Mesothelial cell of epicardium (in vitro differentiated cells): ENCODE results near the gene IGF2R. TPM values are rescaled to one million over a fixed set of nuclear protein-coding genes. Genes with fewer than 3 reads are reported as not detected.

Source experiments
- DNase-seq, 2 experiments: peaks; one replicate each; pipeline ENCODE4 v3.0.0; 2021; ENCODE audit warnings: low spot score in 2 of 2; ENCODE audit not compliant: unreplicated experiment in 2 of 2
- H3K27ac Mint-ChIP-seq: 2 replicates; pipeline ENCODE4 v1.8.0; 2021; ENCODE audit warnings: mixed read lengths
- H3K27me3 Mint-ChIP-seq: 2 replicates; pipeline ENCODE4 v1.8.0; 2021; ENCODE audit warnings: low read depth, mixed read lengths
- H3K36me3 Mint-ChIP-seq: 2 replicates; pipeline ENCODE4 v1.8.0; 2021; ENCODE audit warnings: mixed read lengths
- H3K4me1 Mint-ChIP-seq: 2 replicates; pipeline ENCODE4 v1.8.0; 2021; ENCODE audit warnings: mixed read lengths
- H3K4me3 Mint-ChIP-seq: 2 replicates; pipeline ENCODE4 v1.8.0; 2021; ENCODE audit warnings: mild to moderate bottlenecking, moderate library complexity, mixed read lengths
- H3K9me3 Mint-ChIP-seq: 2 replicates; pipeline ENCODE4 v1.8.0; 2021; ENCODE audit warnings: mixed read lengths
- total RNA-seq: library from RNA; stranded (reverse); gene quantifications from 3 replicates; pipeline ENCODE4 v1.2.1, GENCODE V29; 2021
- TF ChIP-seq, protein P1 (sequence below): fragments of 200-600 bp; sonication (generic); IDR thresholded peaks from one replicate; pipeline ENCODE4 v1.5.0; 2021; ENCODE audit warnings: antibody characterized with exemption; ENCODE audit not compliant: unreplicated experiment

IGF2R gene
- total RNA-seq, 1 donor from 2014 or later = 112 TPM

DNA sequence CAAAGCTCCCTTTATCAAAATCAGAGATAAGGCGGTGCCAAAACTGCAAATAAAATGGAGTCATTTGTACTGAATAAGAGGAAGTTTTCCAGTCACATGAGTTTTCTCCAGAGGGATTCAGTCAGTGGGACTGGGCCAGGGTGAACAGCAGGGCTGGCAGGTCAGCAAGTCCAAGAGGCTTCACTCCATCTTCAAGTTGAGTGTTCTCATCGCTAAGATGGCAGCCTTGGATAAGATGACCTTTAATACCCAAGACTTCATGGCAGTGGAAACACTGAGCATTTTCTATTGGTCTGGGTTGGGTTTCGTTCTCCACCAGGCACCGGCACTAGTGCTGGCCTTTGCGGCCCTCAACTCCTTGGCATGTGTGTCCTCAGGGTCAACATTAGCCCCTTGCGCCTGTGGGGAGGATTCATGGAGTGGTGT is 29.3 kb upstream of the IGF2R start:
- Mint-ChIP-seq H3K9me3 (peaks cover 20% of the 10 kb centered on the region), H3K27me3 (peaks cover 23% of the 10 kb centered on the region), H3K27ac (no peak overlapping the region), H3K4me3 (no peak overlapping the region), H3K36me3 (no peaks in the 10 kb centered on the region), H3K4me1 (no peaks in the 10 kb centered on the region)
- DNase-seq = no peak
- TF ChIP-seq, protein P1, sequence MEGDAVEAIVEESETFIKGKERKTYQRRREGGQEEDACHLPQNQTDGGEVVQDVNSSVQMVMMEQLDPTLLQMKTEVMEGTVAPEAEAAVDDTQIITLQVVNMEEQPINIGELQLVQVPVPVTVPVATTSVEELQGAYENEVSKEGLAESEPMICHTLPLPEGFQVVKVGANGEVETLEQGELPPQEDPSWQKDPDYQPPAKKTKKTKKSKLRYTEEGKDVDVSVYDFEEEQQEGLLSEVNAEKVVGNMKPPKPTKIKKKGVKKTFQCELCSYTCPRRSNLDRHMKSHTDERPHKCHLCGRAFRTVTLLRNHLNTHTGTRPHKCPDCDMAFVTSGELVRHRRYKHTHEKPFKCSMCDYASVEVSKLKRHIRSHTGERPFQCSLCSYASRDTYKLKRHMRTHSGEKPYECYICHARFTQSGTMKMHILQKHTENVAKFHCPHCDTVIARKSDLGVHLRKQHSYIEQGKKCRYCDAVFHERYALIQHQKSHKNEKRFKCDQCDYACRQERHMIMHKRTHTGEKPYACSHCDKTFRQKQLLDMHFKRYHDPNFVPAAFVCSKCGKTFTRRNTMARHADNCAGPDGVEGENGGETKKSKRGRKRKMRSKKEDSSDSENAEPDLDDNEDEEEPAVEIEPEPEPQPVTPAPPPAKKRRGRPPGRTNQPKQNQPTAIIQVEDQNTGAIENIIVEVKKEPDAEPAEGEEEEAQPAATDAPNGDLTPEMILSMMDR = no peak

GRCh38 chr6:159941286-159942113 is 27.4 kb upstream of the IGF2R start:
- Mint-ChIP-seq H3K27ac (no peak overlapping the region), H3K4me1 (no peaks in the 10 kb centered on the region), H3K27me3 (peaks cover 12% of the 10 kb centered on the region), H3K9me3 (peaks cover 15% of the 10 kb centered on the region), H3K4me3 (no peak overlapping the region), H3K36me3 (no peaks in the 10 kb centered on the region)
- TF ChIP-seq, protein P1 = no peak
- DNase-seq = no peak

DNA sequence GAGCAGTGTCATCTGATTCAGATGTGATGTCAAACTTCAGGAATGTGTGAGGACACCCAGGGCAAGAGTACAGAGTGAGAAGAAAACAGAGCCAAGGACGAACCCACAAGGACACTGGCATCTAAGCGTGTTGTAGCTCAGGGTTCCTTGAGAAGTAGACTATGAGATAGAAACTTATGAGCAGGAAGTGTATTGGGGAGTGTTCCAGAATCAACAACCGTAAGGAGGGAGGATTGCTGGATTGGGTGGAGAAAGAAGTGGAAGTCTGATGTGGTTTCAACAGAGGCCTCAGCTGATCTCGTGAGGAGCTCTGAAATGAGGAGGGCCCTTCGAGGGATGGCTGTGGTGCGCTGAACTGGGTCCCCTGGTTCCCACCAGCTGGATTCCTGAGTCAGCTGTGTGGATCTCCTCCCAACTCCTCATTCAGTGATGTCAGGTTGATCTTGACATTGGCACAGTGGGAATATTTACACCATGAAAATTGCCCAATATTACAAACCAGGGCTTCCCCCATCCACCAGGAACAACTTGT is 25.7 kb upstream of the IGF2R start:
- Mint-ChIP-seq H3K4me1 (no peaks in the 10 kb centered on the region), H3K4me3 (no peak overlapping the region), H3K9me3 (peaks cover 15% of the 10 kb centered on the region), H3K36me3 (no peaks in the 10 kb centered on the region), H3K27me3 (peaks cover 8% of the 10 kb centered on the region), H3K27ac (no peak overlapping the region)
- TF ChIP-seq, protein P1 = no peak
- DNase-seq = no peak

DNA sequence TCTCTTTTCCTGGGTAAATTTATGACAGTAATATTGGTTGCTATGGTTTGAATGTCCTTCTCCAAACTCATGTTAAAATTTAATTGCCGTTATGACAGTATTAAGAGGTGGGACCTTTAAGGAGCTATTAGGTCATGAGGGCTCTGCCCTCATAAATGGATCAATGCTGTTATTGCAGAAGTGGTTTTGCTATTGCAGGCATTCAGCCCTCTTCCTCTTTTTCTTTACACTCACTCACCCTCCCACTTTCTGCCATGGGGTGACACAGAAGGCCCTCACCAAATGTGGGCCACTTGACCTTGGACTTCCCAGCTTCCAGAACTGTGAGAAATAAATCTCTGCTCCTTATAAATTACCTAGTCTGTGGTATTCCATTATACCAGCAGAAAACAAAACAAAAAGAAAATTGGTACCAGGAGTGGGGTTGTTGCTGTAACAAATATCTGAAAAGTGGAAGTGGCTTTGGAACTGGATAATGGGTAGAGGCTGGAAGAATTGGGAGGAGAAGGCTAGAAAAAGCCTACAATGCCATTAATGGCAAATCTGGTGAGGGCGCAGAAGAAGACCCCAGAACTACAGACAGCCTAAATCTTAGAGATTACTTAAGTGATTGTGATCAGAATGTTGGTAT is 24.8 kb upstream of the IGF2R start:
- Mint-ChIP-seq H3K27me3 (peaks cover 8% of the 10 kb centered on the region), H3K36me3 (no peaks in the 10 kb centered on the region), H3K4me1 (no peaks in the 10 kb centered on the region), H3K27ac (no peak overlapping the region), H3K9me3 (peaks cover 10% of the 10 kb centered on the region), H3K4me3 (no peak overlapping the region)
- DNase-seq = no peak
- TF ChIP-seq, protein P1 = no peak

DNA sequence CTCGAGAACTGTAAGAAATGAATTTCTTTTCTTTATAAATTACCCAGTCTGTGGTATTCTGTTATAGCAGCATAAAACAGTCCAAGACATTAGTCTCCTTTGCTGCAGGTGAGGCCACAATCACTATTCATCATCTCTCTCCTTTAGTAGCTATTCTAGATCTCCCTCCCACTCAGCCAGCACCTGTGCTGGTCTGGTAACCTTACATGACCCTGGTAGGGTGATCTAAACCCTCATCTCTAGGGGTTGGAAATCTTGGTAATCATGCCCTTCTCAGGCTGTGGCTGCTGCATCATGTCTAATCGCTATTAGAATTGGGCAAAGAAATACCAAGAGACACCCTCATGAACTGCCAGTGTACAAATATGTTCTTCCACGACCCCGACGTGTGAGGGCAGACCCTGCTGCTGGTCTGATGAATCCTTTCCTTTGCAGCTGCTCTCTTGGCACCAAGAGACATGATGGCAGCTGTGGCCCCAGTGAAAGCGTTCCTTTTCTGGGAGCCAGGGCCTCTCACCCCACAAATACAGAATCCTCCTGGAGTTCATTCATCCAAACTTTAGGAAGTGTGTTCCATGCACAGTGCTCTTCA is 23.0 kb upstream of the IGF2R start:
- Mint-ChIP-seq H3K36me3 (no peaks in the 10 kb centered on the region), H3K4me3 (no peak overlapping the region), H3K27ac (no peak overlapping the region), H3K4me1 (no peaks in the 10 kb centered on the region), H3K27me3 (peaks cover 8% of the 10 kb centered on the region), H3K9me3 (peaks cover 10% of the 10 kb centered on the region)
- TF ChIP-seq, protein P1 = no peak
- DNase-seq = no peak
